GM10248 (cell line): Measurements from ENCODE around the gene MRPS30.
"Not testable (repeated sequence)": the region's sequence is repeated elsewhere in the genome, so short reads cannot be mapped to it uniquely, and the experiment has no call there.

Experiments
- CTCF ChIA-PET: fragments of 300-600 bp; sonication (Branson Sonifier 250); formaldehyde crosslinking; extraction: SDS; loops from one replicate; lab custom pipeline; 2021; ENCODE audit warnings: antibody characterized with exemption; lab: Yijun Ruan, JAX
- POLR2A ChIA-PET: fragments of 350-650 bp; sonication (Branson Sonifier 250); formaldehyde crosslinking; extraction: SDS; loops from one replicate; lab custom pipeline; 2020; ENCODE audit warnings: antibody characterized with exemption; lab: Yijun Ruan, JAX
- DNase-seq: peaks from one replicate; pipeline ENCODE4 v3.0.0; 2012; ENCODE audit errors: extremely low spot score
- CTCF ChIP-seq: IDR thresholded peaks from 2 replicates; pipeline ENCODE4 v1.5.1; 2012; ENCODE audit warnings: mild to moderate bottlenecking, low read depth; ENCODE audit errors: extremely low read depth, missing control alignments, control extremely low read depth

The MRPS30 gene

GRCh38 chr5:44814761-44815160 is 6.0 kb downstream of the MRPS30 start:
- ChIA-PET POLR2A (no interaction called here), CTCF (interaction anchor here (1.4 kb wide), 1 partner anchor 16 kb away, joined by 5 read pairs; no protein-coding TSS in a partner anchor)
- no peak for DNase-seq
- TF ChIP-seq CTCF = no peak

GRCh38 chr5:44821164-44821563 is 12.4 kb downstream of the MRPS30 start:
- CTCF ChIA-PET = no interaction called here
- no peak for DNase-seq
- TF ChIP-seq CTCF = no peak
- POLR2A ChIA-PET = no interaction called here

GRCh38 chr5:44824662-44825061 is 15.9 kb downstream of the MRPS30 start:
- CTCF ChIA-PET = interaction anchor here (1.2 to 1.6 kb wide), 2 partner anchors 15 to 20 kb away, joined by 3 to 4 read pairs; no protein-coding TSS in a partner anchor
- DNase-seq, POLR2A ChIA-PET: not testable (repeated sequence)

GRCh38 chr5:44827681-44828080 is 18.9 kb downstream of the MRPS30 start:
- TF ChIP-seq CTCF = no peak
- POLR2A ChIA-PET = no interaction called here
- no peak for DNase-seq
- CTCF ChIA-PET = no interaction called here

- CTCF ChIA-PET = interaction anchor here (1.0 kb wide), 1 partner anchor 124 kb away, joined by 3 read pairs; no protein-coding TSS in a partner anchor
- POLR2A ChIA-PET = no interaction called here
- no peak for DNase-seq
- no peak for TF ChIP-seq CTCF
Observed at GRCh38 chr5:44828719-44829118, 20.0 kb downstream of the MRPS30 start.

GRCh38 chr5:44830951-44831350 is 22.2 kb downstream of the MRPS30 start:
- CTCF ChIA-PET = interaction anchor here (1.2 to 1.7 kb wide), 3 partner anchors 15 to 31 kb away, joined by 3 to 5 read pairs (median 4); no protein-coding TSS in a partner anchor
- POLR2A ChIA-PET = no interaction called here
- no peak for TF ChIP-seq CTCF
- DNase-seq = no peak

- TF ChIP-seq CTCF = no peak
- ChIA-PET POLR2A (no interaction called here), CTCF (no interaction called here)
- DNase-seq = no peak
Observed at GRCh38 chr5:44833249-44833648, 24.5 kb downstream of the MRPS30 start.
